DND-41 (cell line): ENCODE results near the gene SNPH.

Experiments
- CTCF ChIP-seq: IDR thresholded peaks from 2 replicates; pipeline ENCODE4 v1.5.1; 2012; ENCODE audit warnings: borderline replicate concordance, low read length, moderate library complexity, mild to moderate bottlenecking; ENCODE audit not compliant: poor library complexity, severe bottlenecking; ENCODE audit errors: extremely low read depth
- EZH2 ChIP-seq: IDR thresholded peaks from 3 replicates; pipeline ENCODE4 v1.6.1; 2012; ENCODE audit warnings: borderline replicate concordance, low read depth, mild to moderate bottlenecking, moderate library complexity, low read length, inconsistent platforms; ENCODE audit not compliant: severe bottlenecking

GRCh38 chr20:1241456-1241855 lies 24.6 kb upstream of the SNPH start:
- TF ChIP-seq CTCF (no peak), EZH2 (no peak)
